ENCODE results near the gene PRSS8.

The PRSS8 gene

DNA sequence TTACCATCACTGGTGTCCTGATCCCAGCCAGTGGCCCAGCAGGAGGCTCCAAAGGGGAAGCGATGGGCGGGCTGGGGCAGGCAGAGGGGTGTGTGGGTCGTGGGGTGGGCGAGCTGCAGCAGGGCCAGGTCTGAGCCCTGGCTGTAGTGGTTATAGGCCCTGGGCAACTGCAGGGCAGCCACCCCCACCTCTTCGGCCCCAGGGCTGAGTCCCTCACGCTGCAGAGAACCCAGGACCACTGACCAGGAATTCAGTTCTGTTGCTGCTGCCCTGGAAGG lies 49.0 kb downstream of the PRSS8 start:
- H3K4me3 ChIP-seq (ENCODE audit: low read length): no peak overlapping the region
- no peak for TF ChIP-seq CTCF (conservative IDR thresholded peaks at IDR 0.05; ENCODE audit: low read length)
- no peak for DNase-seq (ENCODE audit: low read depth)

DNA sequence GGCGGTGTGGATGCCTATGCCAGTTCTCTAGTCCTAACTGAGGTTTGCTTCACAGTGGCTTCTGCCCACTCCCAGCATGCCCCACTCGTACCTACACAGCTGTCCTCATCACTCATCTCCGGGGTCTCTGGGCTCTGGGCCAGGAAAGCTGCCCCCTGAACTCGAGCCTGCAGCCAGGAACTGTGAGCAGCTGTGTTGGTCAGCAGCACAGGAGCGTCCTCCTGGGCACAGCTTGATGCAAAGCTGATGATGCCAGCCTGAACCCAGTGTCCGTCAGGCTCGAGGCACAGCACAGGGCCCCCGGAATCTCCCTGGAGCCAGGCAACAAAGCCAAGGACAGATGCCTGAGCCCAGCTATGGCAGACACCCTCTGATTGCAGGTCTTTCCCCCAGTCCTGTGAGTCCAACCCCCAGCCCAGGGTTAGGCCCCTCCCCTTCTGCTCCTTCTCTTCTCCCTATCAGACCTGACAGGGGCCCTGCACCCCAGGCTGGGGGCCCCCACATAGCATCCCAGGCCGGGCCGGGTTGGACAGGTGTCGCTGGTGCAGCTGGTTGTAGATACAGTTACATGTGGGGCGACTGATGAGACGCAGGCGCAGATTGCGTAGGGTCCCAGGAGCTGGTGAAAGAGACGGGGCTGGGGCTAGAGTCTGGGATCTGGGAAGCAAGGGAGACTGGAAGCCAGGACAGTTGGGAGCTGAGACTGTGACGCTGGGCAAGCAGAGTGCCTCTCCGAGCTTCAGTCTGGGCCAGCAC lies 49.5 kb downstream of the PRSS8 start:
- H3K4me3 ChIP-seq (ENCODE audit: low read length): no peak overlapping the region
- TF ChIP-seq CTCF (conservative IDR thresholded peaks at IDR 0.05; ENCODE audit: low read length): no peak
- DNase-seq (ENCODE audit: low read depth): no peak

DNA sequence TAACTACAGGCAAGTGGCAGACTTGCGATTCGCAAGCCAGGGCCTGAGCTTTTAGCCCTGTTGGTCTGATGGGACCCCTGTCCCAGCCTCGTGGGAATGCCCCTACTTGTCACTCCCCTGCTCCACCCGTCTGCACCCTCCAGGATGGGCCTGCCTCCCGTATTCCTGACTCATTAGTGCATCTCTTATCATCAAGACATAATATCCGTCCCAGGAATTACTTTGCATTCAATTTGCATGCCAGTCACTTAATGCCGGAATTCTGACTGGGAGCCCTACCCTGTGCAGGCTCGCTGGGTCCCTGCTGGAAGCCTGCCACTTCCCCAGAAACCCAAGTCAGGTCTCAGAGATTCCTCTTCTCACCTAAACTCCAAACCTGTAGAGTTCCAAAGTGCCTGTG lies 50.1 kb downstream of the PRSS8 start:
- no peak for DNase-seq (ENCODE audit: low read depth)
- no peak for TF ChIP-seq CTCF (conservative IDR thresholded peaks at IDR 0.05; ENCODE audit: low read length)
- H3K4me3 ChIP-seq (ENCODE audit: low read length): no peak overlapping the region

DNA sequence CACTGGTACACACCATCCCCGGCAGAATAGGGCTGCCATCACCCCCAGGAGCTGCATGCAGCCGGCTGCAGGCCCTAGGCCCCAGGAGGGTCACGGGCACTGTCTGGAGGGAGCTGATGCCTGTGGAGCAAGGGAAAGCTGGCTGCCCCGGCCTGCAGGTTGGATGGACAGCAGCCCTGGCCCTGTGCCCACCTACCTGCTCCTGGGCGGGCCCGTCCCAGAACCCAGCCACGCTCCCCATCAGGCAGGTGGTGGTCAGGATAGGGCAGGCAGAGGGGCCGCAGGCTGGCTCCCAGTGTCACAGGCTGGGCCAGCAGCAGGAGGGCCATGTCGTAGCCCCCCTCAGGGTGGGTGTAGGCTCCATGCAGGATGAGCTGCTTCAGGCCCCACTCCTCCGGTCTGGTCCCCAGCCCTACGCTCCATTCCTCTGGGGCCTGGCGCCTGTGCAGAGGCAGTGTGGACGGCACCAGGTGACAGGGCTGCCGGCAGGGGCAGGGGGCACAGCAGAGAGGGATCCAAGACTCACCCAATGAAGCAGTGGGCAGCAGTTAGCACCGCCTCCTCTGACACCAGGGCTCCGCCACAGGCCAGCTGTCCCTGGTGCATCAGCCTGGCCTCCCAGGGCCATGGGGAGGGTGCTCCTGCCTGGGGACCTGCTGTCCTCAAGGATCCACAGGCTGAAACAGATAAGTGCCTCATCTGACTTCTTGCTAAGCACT lies 50.8 kb downstream of the PRSS8 start:
- no peak overlapping the region for H3K4me3 ChIP-seq (ENCODE audit: low read length)
- DNase-seq (ENCODE audit: low read depth): no peak
- no peak for TF ChIP-seq CTCF (conservative IDR thresholded peaks at IDR 0.05; ENCODE audit: low read length)

GRCh38 chr16:31083981-31084380 lies 51.5 kb downstream of the PRSS8 start:
- TF ChIP-seq CTCF (conservative IDR thresholded peaks at IDR 0.05; ENCODE audit: low read length): no peak
- DNase-seq (ENCODE audit: low read depth): no peak
- no peak overlapping the region for H3K4me3 ChIP-seq (ENCODE audit: low read length)

DNA sequence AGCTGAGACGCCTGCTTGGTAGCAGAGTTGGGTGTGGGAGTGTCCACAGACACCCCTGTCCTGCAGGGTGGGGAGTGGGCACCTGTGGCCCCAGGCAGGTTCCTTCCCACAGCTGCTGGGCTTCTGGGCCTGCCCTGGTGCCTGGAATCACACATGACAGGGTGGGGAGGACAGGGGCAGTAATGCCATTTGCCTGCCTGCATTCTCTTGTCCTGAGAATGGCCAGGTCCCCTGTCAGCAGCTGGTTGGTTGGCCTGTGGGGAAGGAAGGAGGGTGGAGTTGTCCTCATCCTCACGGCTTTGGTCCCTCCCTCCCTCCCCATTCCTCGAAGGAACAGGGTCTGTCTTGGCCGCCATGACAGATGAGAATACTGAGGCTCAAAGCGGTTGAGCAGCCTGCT lies 52.0 kb downstream of the PRSS8 start:
- TF ChIP-seq CTCF (conservative IDR thresholded peaks at IDR 0.05; ENCODE audit: low read length): no peak
- H3K4me3 ChIP-seq (ENCODE audit: low read length): no peak overlapping the region
- no peak for DNase-seq (ENCODE audit: low read depth)

GRCh38 chr16:31083081-31083480 lies 52.4 kb downstream of the PRSS8 start:
- DNase-seq (ENCODE audit: low read depth): no peak

More at GRCh38 chr16:31083081-31083480, 52.4 kb downstream of the PRSS8 start:
- no peak overlapping the region for H3K4me3 ChIP-seq (ENCODE audit: low read length)
- no peak for TF ChIP-seq CTCF (conservative IDR thresholded peaks at IDR 0.05; ENCODE audit: low read length)

All from AG10803 (cell line).